OCI-LY1 (cell line): ENCODE results near the gene CARD16.
"Not testable (repeated sequence)": the region's sequence is repeated elsewhere in the genome, so short reads cannot be mapped to it uniquely, and the experiment has no call there.

Experiments used
- H2AFZ ChIP-seq: fragments of 200-600 bp; sonication (generic), shearing (Covaris generic); 2 replicates; pipeline ENCODE4 v1.6.0; 2014; ENCODE audit warnings: antibody characterized with exemption, mild to moderate bottlenecking, low read length
- H3F3A ChIP-seq: fragments of 200-600 bp; sonication (generic), shearing (Covaris generic); 2 replicates; pipeline ENCODE4 v1.6.0; 2014; ENCODE audit warnings: mild to moderate bottlenecking, antibody characterized with exemption, low read length, moderate library complexity; ENCODE audit not compliant: insufficient read depth
- H3K27ac ChIP-seq: fragments of 200-600 bp; sonication (generic); 2 replicates; pipeline ENCODE4 v1.5.1; 2014; ENCODE audit warnings: low read length, mixed run types, mild to moderate bottlenecking, low read depth; ENCODE audit not compliant: poor library complexity, severe bottlenecking
- H3K27me3 ChIP-seq: fragments of 200-600 bp; sonication (generic); 2 replicates; pipeline ENCODE4 v1.6.0; 2014; ENCODE audit warnings: antibody characterized with exemption, mild to moderate bottlenecking, low read length, moderate library complexity; ENCODE audit not compliant: insufficient read depth
- H3K36me3 ChIP-seq: fragments of 200-600 bp; sonication (generic); 2 replicates; pipeline ENCODE4 v1.6.1; 2014; ENCODE audit warnings: mild to moderate bottlenecking, antibody characterized with exemption, low read length, moderate library complexity, mixed read lengths; ENCODE audit not compliant: insufficient read depth
- H3K4me1 ChIP-seq: fragments of 200-600 bp; sonication (generic); 2 replicates; pipeline ENCODE4 v1.5.1; 2014; ENCODE audit warnings: mild to moderate bottlenecking, low read length, moderate library complexity; ENCODE audit not compliant: insufficient read depth, severe bottlenecking
- H3K4me2 ChIP-seq: fragments of 200-600 bp; sonication (generic), shearing (Covaris generic); 2 replicates; pipeline ENCODE4 v1.6.1; 2014; ENCODE audit warnings: low read length
- H3K4me3 ChIP-seq: fragments of 200-600 bp; sonication (generic); 2 replicates; pipeline ENCODE4 v1.5.1; 2014; ENCODE audit warnings: low read length, low read depth, mild to moderate bottlenecking, mixed read lengths; ENCODE audit not compliant: poor library complexity, severe bottlenecking
- H3K79me2 ChIP-seq: fragments of 200-600 bp; shearing (Covaris generic); 2 replicates; pipeline ENCODE4 v1.6.1; 2016; ENCODE audit warnings: mixed run types, low read length, mixed read lengths; ENCODE audit not compliant: insufficient read depth
- H3K9ac ChIP-seq: fragments of 200-600 bp; sonication (generic), shearing (Covaris generic); 2 replicates; pipeline ENCODE4 v1.6.1; 2014; ENCODE audit warnings: mild to moderate bottlenecking, low read length, mixed read lengths
- H3K9me2 ChIP-seq: fragments of 200-600 bp; sonication (generic), shearing (Covaris generic); 2 replicates; pipeline ENCODE4 v1.6.1; 2014; ENCODE audit warnings: low read depth, mild to moderate bottlenecking, low read length, mixed read lengths
- H3K9me3 ChIP-seq: fragments of 200-600 bp; shearing (Covaris generic); 2 replicates; pipeline ENCODE4 v1.6.1; 2014; ENCODE audit warnings: low read length, mixed read lengths
- H4K20me1 ChIP-seq: fragments of 200-600 bp; sonication (generic), shearing (Covaris generic); 2 replicates; pipeline ENCODE4 v1.6.0; 2016; ENCODE audit warnings: mild to moderate bottlenecking, low read length; ENCODE audit not compliant: insufficient read depth
- CTCF ChIP-seq: fragments of 200-600 bp; sonication (generic), shearing (Covaris generic); IDR thresholded peaks from 2 replicates; pipeline ENCODE4 v1.5.1; 2017; ENCODE audit warnings: mild to moderate bottlenecking, antibody characterized with exemption, low read length, moderate library complexity, mixed read lengths
- EZH2 ChIP-seq: fragments of 200-600 bp; sonication (generic), shearing (Covaris generic); IDR thresholded peaks from 2 replicates; pipeline ENCODE4 v1.8.0; 2017; ENCODE audit warnings: borderline replicate concordance, mixed run types, mild to moderate bottlenecking, antibody characterized with exemption, low read length, moderate library complexity, mixed read lengths

The CARD16 gene

DNA sequence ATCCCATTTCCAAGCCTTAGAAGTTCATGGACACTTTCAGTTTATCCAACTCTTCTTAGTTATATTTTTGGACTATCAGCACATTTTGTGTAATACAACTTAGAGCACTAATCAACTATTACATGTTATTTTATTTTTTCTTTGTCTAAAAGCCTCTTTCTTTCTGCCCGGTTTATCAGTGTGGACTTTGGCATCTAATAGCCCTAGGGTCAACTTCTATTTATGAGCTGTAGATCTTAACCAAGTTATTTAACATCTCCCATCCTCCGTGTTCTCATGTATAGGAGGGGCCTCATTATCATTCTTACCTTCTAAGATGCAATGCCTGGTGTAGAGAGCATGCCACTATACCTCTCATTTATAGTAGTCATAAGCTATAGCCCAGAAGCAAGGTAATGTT lies 4.4 kb downstream of the CARD16 start:
- no peak overlapping the region for H3K9ac ChIP-seq
- no peaks in the 10 kb centered on the region for H3K9me2 ChIP-seq
- no peaks in the 10 kb centered on the region for H3K4me1 ChIP-seq
- no peaks in the 10 kb centered on the region for H3K79me2 ChIP-seq
- H2AFZ ChIP-seq, result no peak overlapping the region
- no peak overlapping the region for H3K4me3 ChIP-seq
- H3F3A ChIP-seq, result no peaks in the 10 kb centered on the region
- H3K9me3 ChIP-seq, result no peaks in the 10 kb centered on the region
- H3K27ac ChIP-seq, result no peak overlapping the region
- H3K4me2 ChIP-seq, result no peak overlapping the region
- H3K36me3 ChIP-seq, result no peaks in the 10 kb centered on the region
- no peak for TF ChIP-seq EZH2
- TF ChIP-seq CTCF, result no peak
- H4K20me1 ChIP-seq, result no peaks in the 10 kb centered on the region
- H3K27me3 ChIP-seq, result no peaks in the 10 kb centered on the region

- H3K9me2 ChIP-seq, result no peaks in the 10 kb centered on the region
- no peaks in the 10 kb centered on the region for H3F3A ChIP-seq
- no peak within 1 kb of the TSS for H2AFZ ChIP-seq
- no peaks in the 10 kb centered on the region for H3K9me3 ChIP-seq
- no peaks in the 10 kb centered on the region for H3K36me3 ChIP-seq
- no peak within 1 kb of the TSS for H3K9ac ChIP-seq
- H3K4me1 ChIP-seq, result no peaks in the 10 kb centered on the region
- no peaks in the 10 kb centered on the region for H3K79me2 ChIP-seq
- H4K20me1 ChIP-seq, result no peaks in the 10 kb centered on the region
- TF ChIP-seq CTCF, result no peak
- TF ChIP-seq EZH2, result no peak
- H3K4me3 ChIP-seq, result no peak within 1 kb of the TSS
- H3K27ac ChIP-seq, result no peak within 1 kb of the TSS
- no peaks in the 10 kb centered on the region for H3K27me3 ChIP-seq
- H3K4me2 ChIP-seq, result no peak within 1 kb of the TSS
Observed at GRCh38 chr11:105034813-105035620, 10.1 kb downstream of the CARD16 start, which contains the start of gene CASP1. Gene CASP1 (minus strand): TSS chr11:105035144. CDS start chr11:105035113, 31 bp downstream.

DNA sequence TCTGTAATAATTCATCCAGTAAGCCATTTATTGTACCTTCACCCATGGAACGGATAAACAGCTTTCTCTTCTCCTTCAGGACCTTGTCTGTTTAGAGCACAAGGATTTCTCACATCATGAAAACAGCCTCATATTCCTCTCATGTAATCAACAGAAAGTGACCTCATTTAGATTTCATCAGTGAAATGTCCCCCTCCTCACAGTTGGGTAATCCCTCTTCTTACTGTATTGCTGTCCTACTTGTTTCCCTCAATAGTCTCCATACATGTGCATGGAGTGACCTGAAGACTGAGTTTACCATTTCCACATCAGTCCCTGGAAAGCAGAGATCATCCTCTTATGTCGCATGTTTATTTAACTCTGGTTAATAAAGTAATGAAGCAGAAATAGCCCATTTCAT lies 10.7 kb downstream of the CARD16 start:
- not testable (repeated sequence) for H3K27ac ChIP-seq, H3K4me3 ChIP-seq, H3K9ac ChIP-seq, H3K4me2 ChIP-seq, H3K27me3 ChIP-seq, H3K4me1 ChIP-seq, H3K9me3 ChIP-seq, H4K20me1 ChIP-seq, H2AFZ ChIP-seq, H3K9me2 ChIP-seq, H3F3A ChIP-seq, H3K79me2 ChIP-seq, H3K36me3 ChIP-seq

GRCh38 chr11:105033781-105034180 lies 11.4 kb downstream of the CARD16 start:
- Histone ChIP-seq H2AFZ (no peak overlapping the region), H3K27ac (no peak overlapping the region), H3K4me1 (no peaks in the 10 kb centered on the region), H3K4me2 (no peak overlapping the region), H3K9me3 (no peaks in the 10 kb centered on the region), H3K27me3 (no peaks in the 10 kb centered on the region), H3K79me2 (no peaks in the 10 kb centered on the region), H3F3A (no peaks in the 10 kb centered on the region), H3K9me2 (no peaks in the 10 kb centered on the region), H3K4me3 (no peak overlapping the region), H4K20me1 (no peaks in the 10 kb centered on the region), H3K9ac (no peak overlapping the region), H3K36me3 (no peaks in the 10 kb centered on the region)
- no peak for TF ChIP-seq CTCF
- no peak for TF ChIP-seq EZH2
